Naive thymus-derived CD8-positive, alpha-beta T cell (primary cell): ENCODE measurements around the gene PAX7. TPM values are rescaled to one million over a fixed set of nuclear protein-coding genes. Genes with fewer than 3 reads are reported as not detected.
A peak's percentile ranks its signal among the peaks of the same experiment; 100 is the strongest.

Source experiments
- ATAC-seq, 2 donors: fragments of 150-1000 bp; cut with Tn5 transposase in 1 of 2; sonication (Bioruptor Pico), chemical (Tn5 transposase) in 1 of 2; 1 replicate in 1 of 2; 2 replicates in 1 of 2; pipeline ENCODE4 v1.10.0; 2021; ENCODE audit warnings: mild to moderate bottlenecking in 2 of 2, moderate library complexity in 2 of 2
- POLR2A ChIA-PET: fragments of 350-600 bp; sonication (Branson Sonifier 250); formaldehyde crosslinking; loops from one replicate; lab custom pipeline; 2021; ENCODE audit warnings: antibody characterized with exemption; lab: Charles Lee
- DNase-seq, 10 donors: peaks; one replicate each; pipeline versions ENCODE4 v3.0.0 to v3.0.0-alpha.2; 2020 to 2022
- H3K27ac Mint-ChIP-seq, 10 donors: one replicate each; pipeline ENCODE4 v1.8.0; 2020 to 2022; ENCODE audit warnings: mild to moderate bottlenecking in 10 of 10, mixed read lengths in 10 of 10, moderate library complexity in 4 of 10, inconsistent platforms in 1 of 10
- H3K27me3 Mint-ChIP-seq, 5 donors: one replicate each; pipeline ENCODE4 v1.8.0; 2021 to 2022; ENCODE audit warnings: mixed read lengths in 5 of 5
- H3K36me3 Mint-ChIP-seq, 3 donors: one replicate each; pipeline ENCODE4 v1.8.0; 2020 to 2022; ENCODE audit warnings: mixed read lengths in 3 of 3, mild to moderate bottlenecking in 2 of 3, inconsistent platforms in 1 of 3
- H3K4me1 Mint-ChIP-seq, 4 donors: one replicate each; pipeline ENCODE4 v1.8.0; 2021 to 2022; ENCODE audit warnings: mixed read lengths in 4 of 4
- H3K4me3 Mint-ChIP-seq, 10 donors: one replicate each; pipeline ENCODE4 v1.8.0; 2020 to 2022; ENCODE audit warnings: mild to moderate bottlenecking in 10 of 10, mixed read lengths in 10 of 10, moderate library complexity in 6 of 10, inconsistent platforms in 1 of 10
- H3K9me3 Mint-ChIP-seq, 9 donors: one replicate each; pipeline ENCODE4 v1.8.0; 2020 to 2022; ENCODE audit warnings: mixed read lengths in 9 of 9, mild to moderate bottlenecking in 3 of 9, inconsistent platforms in 1 of 9, moderate library complexity in 1 of 9
- polyA plus RNA-seq, 3 donors: library from polyadenylated mRNA; unstranded; fragments of 300-500 nt; fragmentation: Illumina TruSeq; gene quantifications; one replicate each; pipeline ENCODE4 v1.2.3, GENCODE V29; 2021
- total RNA-seq, 8 experiments: library from RNA in 2 of 8; stranded (reverse) in 2 of 8; gene quantifications; one replicate each; pipeline ENCODE4 v1.2.3 and lab custom pipeline; 2021 to 2026

Gene PAX7
- total and polyA plus RNA-seq, 5 experiments from 2014 or later = not detected

- no peaks in the 10 kb centered on the region for H3K9me3 Mint-ChIP-seq
- H3K27ac Mint-ChIP-seq = no peak overlapping the region
- H3K27me3 Mint-ChIP-seq = peaks cover 0 to 21% (median 5%) of the 10 kb centered on the region in 5 donors
- no peak for ATAC-seq
- no peaks in the 10 kb centered on the region for H3K36me3 Mint-ChIP-seq
- H3K4me3 Mint-ChIP-seq = no peak overlapping the region
- no peak for DNase-seq
- no peaks in the 10 kb centered on the region for H3K4me1 Mint-ChIP-seq
- POLR2A ChIA-PET = no interaction called here
Observed at GRCh38 chr1:18603212-18603852, 27.3 kb upstream of the PAX7 start.

DNA sequence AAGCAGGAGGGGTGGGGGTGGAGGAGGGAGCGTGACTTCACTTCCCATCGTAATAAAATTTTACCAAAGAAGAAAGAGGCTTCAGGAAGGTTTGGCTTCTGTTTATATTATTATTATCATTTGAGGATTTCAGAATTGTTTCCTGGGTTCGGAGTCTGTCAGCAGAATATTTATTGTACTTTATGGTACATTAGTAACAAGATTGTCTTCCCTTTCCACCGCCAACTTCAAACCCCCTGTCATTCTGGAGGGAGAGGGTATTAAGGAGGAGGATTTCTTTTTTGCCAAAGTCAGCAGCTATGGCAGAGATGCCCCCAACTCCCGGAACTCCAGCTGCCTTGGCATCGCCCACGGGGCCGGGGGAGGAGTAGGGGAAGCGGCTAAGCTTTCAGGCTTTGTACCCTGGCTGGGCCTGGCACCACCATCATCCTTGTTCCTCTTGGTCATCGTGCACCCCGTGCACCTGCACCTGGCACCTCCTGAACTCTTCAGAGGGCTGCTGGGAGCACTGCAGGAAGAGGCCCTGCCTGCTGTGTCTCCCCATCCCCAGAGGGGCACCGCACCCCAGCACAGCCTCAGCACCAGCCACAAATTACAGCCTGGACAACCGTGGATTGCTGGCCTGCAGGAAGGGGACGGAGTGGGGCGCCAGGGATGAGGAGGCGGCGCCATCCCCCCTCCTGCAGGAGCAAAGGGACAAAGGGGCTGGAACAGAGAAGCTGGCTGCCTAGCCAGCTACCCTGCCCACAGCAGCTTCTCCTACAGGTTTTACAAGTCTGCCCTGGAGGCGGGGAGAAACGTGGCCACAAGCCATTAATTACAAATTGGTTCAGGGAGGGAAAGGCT lies 24.0 kb upstream of the PAX7 start:
- H3K4me3 Mint-ChIP-seq = no peak overlapping the region
- DNase-seq (no peak), ATAC-seq (no peak)
- no peak overlapping the region for H3K27ac Mint-ChIP-seq
- peaks cover 0 to 18% (median 11%) of the 10 kb centered on the region in 5 donors for H3K27me3 Mint-ChIP-seq
- no peaks in the 10 kb centered on the region for H3K36me3 Mint-ChIP-seq
- no peaks in the 10 kb centered on the region for H3K4me1 Mint-ChIP-seq
- POLR2A ChIA-PET = no interaction called here
- peaks cover 0 to 2% (median 0%) of the 10 kb centered on the region in 9 donors for H3K9me3 Mint-ChIP-seq

- peak overlapping the region in 1 of 10 donors; percentile 38 for H3K4me3 Mint-ChIP-seq
- ATAC-seq = no peak
- POLR2A ChIA-PET = no interaction called here
- H3K36me3 Mint-ChIP-seq = no peaks in the 10 kb centered on the region
- peaks cover 0 to 2% (median 0%) of the 10 kb centered on the region in 9 donors for H3K9me3 Mint-ChIP-seq
- H3K27ac Mint-ChIP-seq = no peak overlapping the region
- H3K4me1 Mint-ChIP-seq = no peaks in the 10 kb centered on the region
- no peak for DNase-seq
- H3K27me3 Mint-ChIP-seq = peaks cover 0 to 23% (median 13%) of the 10 kb centered on the region in 5 donors
Observed at GRCh38 chr1:18607289-18607760, 23.3 kb upstream of the PAX7 start.

GRCh38 chr1:18608534-18608933 lies 22.1 kb upstream of the PAX7 start:
- H3K27ac Mint-ChIP-seq = no peak overlapping the region
- ATAC-seq (no peak), DNase-seq (no peak)
- POLR2A ChIA-PET = no interaction called here
- no peak overlapping the region for H3K4me3 Mint-ChIP-seq
- no peaks in the 10 kb centered on the region for H3K36me3 Mint-ChIP-seq
- H3K27me3 Mint-ChIP-seq = peaks cover 0 to 25% (median 13%) of the 10 kb centered on the region in 5 donors
- H3K9me3 Mint-ChIP-seq = peaks cover 0 to 2% (median 0%) of the 10 kb centered on the region in 9 donors
- H3K4me1 Mint-ChIP-seq = no peaks in the 10 kb centered on the region

DNA sequence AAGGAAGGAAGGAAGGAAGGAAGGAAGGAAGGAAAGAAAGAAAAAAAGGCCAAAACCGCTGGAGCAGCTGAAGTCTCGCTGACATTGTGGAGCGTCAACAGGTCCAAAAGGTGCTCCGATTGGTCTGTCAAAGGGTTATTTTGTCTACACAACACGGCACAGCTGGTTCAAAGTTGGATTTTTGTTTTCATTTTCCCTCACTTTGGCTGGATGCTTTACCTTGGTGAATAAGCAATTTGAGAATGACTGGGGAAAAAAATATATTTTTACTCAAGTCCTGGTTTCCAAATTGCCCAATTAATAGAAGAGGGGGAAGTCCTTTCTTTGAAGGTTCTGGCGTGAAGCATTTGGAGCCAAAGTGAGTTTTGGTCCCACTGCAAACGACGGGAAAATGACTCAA lies 19.3 kb upstream of the PAX7 start:
- ATAC-seq = no peak
- Mint-ChIP-seq H3K4me1 (no peaks in the 10 kb centered on the region), H3K9me3 (peaks cover 0 to 2% (median 0%) of the 10 kb centered on the region in 9 donors), H3K36me3 (no peaks in the 10 kb centered on the region), H3K27me3 (peaks cover 0 to 26% (median 16%) of the 10 kb centered on the region in 5 donors), H3K4me3 (peak overlapping the region in 1 of 10 donors; percentile 9), H3K27ac (no peak overlapping the region)
- no peak for DNase-seq
- POLR2A ChIA-PET = no interaction called here

DNA sequence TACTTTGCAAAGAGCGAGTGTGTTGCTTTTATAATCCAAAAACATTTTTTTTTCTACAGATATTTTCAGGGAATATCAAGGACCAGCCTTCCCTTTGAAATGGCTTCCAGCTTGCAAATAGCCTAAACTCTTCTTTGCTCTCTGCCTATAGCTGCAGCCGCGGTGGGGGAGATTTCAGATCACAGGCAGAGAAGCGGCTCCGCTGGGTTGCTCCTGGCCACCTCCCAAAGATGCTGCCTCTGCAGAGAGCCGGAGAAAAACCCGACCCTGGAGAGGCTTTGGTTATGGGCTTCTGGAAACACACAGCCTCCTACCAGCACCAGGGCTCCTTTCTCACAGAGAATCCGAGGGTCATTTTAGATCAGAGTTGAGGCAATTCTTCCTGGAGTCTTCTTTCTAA lies 18.6 kb upstream of the PAX7 start:
- H3K27ac Mint-ChIP-seq = no peak overlapping the region
- no peaks in the 10 kb centered on the region for H3K4me1 Mint-ChIP-seq
- H3K4me3 Mint-ChIP-seq = no peak overlapping the region
- peaks cover 0 to 2% (median 0%) of the 10 kb centered on the region in 9 donors for H3K9me3 Mint-ChIP-seq
- POLR2A ChIA-PET = no interaction called here
- peaks cover 1 to 25% (median 16%) of the 10 kb centered on the region in 5 donors for H3K27me3 Mint-ChIP-seq
- ATAC-seq = no peak
- no peak for DNase-seq
- H3K36me3 Mint-ChIP-seq = no peaks in the 10 kb centered on the region

DNA sequence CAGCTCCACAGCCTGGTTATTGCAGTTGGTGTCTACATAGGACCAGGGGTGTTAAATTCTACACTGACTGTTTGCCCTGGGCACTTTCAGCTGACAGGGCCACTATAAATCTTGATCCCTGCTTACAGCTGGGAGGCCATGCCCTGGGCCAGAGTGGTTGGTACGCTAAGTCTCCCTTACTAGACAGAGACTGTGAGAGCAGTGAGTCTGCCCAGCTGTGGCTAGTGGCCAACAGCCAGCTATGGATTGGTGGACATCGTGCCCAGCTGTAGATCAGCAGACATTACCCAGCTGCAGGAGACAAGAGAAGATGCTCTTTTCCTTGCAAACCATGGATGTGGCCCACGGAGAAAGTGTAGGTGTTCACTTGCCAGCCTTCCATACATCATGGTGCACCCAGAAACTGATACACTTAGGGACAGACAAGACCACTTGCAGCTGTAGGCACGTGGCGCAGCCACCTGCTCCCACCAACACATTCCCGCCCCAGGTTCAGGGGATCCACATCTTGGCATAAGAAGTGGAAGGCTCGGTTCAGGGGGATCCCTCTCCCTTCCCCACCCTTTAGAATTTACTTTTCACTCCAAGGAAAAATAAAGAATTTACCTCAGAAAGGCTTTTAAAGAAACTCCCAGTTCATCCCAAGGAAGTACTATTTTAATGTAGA lies 16.4 kb upstream of the PAX7 start:
- POLR2A ChIA-PET = no interaction called here

GRCh38 chr1:18618546-18619466 lies 11.8 kb upstream of the PAX7 start:
- no peak overlapping the region for H3K4me3 Mint-ChIP-seq
- H3K27ac Mint-ChIP-seq = no peak overlapping the region
- peaks cover 13 to 46% (median 35%) of the 10 kb centered on the region in 5 donors for H3K27me3 Mint-ChIP-seq
- DNase-seq = no peak
- H3K36me3 Mint-ChIP-seq = no peaks in the 10 kb centered on the region
- POLR2A ChIA-PET = no interaction called here
- no peaks in the 10 kb centered on the region for H3K9me3 Mint-ChIP-seq
- no peak for ATAC-seq
- H3K4me1 Mint-ChIP-seq = no peaks in the 10 kb centered on the region

More for the DNA sequence above, 16.4 kb upstream of the PAX7 start:
- no peak overlapping the region for H3K27ac Mint-ChIP-seq
- H3K4me3 Mint-ChIP-seq = no peak overlapping the region
- ATAC-seq (no peak), DNase-seq (no peak)
- no peaks in the 10 kb centered on the region for H3K36me3 Mint-ChIP-seq
- H3K4me1 Mint-ChIP-seq = no peaks in the 10 kb centered on the region
- H3K27me3 Mint-ChIP-seq = peaks cover 3 to 33% (median 19%) of the 10 kb centered on the region in 5 donors
- H3K9me3 Mint-ChIP-seq = no peaks in the 10 kb centered on the region

GRCh38 chr1:18619467-18619835 lies 11.2 kb upstream of the PAX7 start:
- H3K27ac Mint-ChIP-seq = no peak overlapping the region
- ATAC-seq (no peak), DNase-seq (no peak)
- POLR2A ChIA-PET = no interaction called here
- H3K4me3 Mint-ChIP-seq = no peak overlapping the region
- H3K36me3 Mint-ChIP-seq = no peaks in the 10 kb centered on the region
- no peaks in the 10 kb centered on the region for H3K4me1 Mint-ChIP-seq
- peaks cover 19 to 52% (median 38%) of the 10 kb centered on the region in 5 donors for H3K27me3 Mint-ChIP-seq
- no peaks in the 10 kb centered on the region for H3K9me3 Mint-ChIP-seq

DNA sequence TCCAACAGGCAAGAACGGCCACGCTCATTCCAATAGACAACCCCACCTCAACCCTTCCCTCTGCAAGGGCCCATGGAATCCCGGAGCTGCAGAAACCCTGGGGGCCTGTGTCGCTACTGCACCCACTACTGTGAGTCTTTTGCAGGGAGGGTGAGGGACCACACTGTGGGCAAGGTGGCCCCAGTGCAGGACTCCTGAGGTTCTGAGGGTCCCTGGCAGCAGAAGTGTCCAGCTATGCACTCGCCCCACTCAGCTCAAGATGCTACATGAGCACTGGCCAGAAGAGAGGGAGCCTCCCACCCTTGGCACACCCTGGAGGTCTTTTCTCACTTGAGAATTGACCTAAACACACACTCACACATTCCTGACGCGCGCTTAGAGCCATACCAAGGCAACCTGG lies 2.1 kb upstream of the PAX7 start:
- Mint-ChIP-seq H3K4me1 (peaks cover 9 to 31% (median 16%) of the 10 kb centered on the region in 4 donors), H3K9me3 (peaks cover 0 to 2% (median 0%) of the 10 kb centered on the region in 9 donors), H3K36me3 (no peaks in the 10 kb centered on the region), H3K27me3 (peaks cover 47 to 99% (median 71%) of the 10 kb centered on the region in 5 donors), H3K4me3 (no peak overlapping the region), H3K27ac (no peak overlapping the region)
- ATAC-seq (no peak), DNase-seq (no peak)
- POLR2A ChIA-PET = no interaction called here

GRCh38 chr1:18629659-18630510 lies 761 bp upstream of the PAX7 start:
- Mint-ChIP-seq H3K9me3 (peaks cover 0 to 2% (median 0%) of the 10 kb centered on the region in 9 donors), H3K4me1 (peaks cover 9 to 35% (median 21%) of the 10 kb centered on the region in 4 donors), H3K4me3 (peak overlapping the region in 7 of 10 donors; percentile 22 to 68 (median 41)), H3K27me3 (peaks cover 46 to 99% (median 77%) of the 10 kb centered on the region in 5 donors), H3K27ac (no peak overlapping the region), H3K36me3 (no peaks in the 10 kb centered on the region)
- no peak for DNase-seq
- ATAC-seq = no peak
- POLR2A ChIA-PET = no interaction called here
